Measurements from ENCODE around the gene SPECC1. TPM values are rescaled to one million over a fixed set of nuclear protein-coding genes. Genes with fewer than 3 reads are reported as not detected.

SPECC1 gene
- total and polyA plus RNA-seq, 12 donors, result 19.2 to 96.1 (median 40.3) TPM

- no peak for DNase-seq
- 90 to 95% (median 93%) methylated on average over 11 of the region's 11 CpGs for WGBS, 4 donors
- H3K9me3 ChIP-seq (replicated peaks in 1 of 3), result no peaks in the 10 kb centered on the region
- intact Hi-C loops (cut with DNase I), result no loop called here
- no peaks in the 10 kb centered on the region for H3K27me3 ChIP-seq
- no peak overlapping the region for H3K27ac ChIP-seq
- H3K4me1 ChIP-seq (replicated peaks in 1 of 2), result peaks cover 13 to 16% of the 10 kb centered on the region in 2 donors
- no peaks in the 10 kb centered on the region for H3K36me3 ChIP-seq (replicated peaks in 1 of 2)
- no peak overlapping the region for H3K4me3 ChIP-seq
- no peak for TF ChIP-seq CTCF (IDR thresholded peaks at IDR 0.05)
- no peak for TF ChIP-seq POLR2A (IDR thresholded peaks at IDR 0.05)
Observed at GRCh38 chr17:20154286-20155000, 145.3 kb downstream of the SPECC1 start.

DNA sequence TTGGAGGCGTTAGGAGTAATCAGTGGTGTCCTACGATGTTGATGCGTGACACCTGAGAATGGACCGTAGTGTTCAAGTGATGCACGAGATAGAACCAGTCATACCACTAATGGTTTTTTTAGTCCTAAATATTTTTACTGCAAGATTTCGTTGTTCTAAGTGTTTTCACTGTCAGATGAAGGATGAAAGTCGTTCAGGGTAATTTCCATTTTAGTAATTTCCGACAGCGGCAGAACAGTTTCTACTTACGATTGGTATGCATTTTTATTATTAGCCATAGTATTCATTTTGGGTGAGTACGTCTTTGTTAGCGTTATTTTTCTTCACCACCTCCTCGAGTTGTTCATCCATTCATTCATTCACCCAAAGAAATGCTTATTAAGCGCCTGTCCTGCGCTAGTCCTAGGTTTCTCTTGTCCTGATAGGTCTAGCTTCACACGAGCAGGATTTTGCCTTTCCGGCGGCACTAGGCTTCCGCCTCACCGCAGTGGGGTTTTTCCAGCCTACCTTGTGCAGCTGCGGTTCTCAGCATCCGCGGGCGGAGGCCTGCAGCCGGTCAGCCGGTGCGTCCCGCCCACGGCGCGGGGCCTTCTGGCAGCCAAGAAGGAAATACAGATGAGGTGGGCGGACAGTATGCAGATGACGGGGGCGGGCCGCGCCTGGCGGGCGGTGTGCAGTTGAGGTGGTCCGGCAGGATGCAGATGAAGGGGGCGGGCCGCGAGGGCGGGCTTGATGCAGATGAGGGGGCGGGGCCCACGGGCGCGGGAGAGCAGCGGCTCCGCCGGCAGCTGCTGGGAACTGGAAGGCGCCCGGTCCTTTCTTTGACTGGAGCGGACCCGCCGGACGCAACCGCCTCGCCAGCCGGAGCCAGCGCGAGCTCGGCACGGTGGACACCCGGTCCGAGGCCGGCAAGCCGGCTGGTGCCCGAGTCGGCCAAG is 146.4 kb downstream of the SPECC1 start:
- Histone ChIP-seq H3K9me3 (replicated peaks in 1 of 3) (no peaks in the 10 kb centered on the region), H3K27me3 (no peaks in the 10 kb centered on the region), H3K4me3 (peak overlapping the region in 3 of 4 donors; percentile 49 to 73 (median 62)), H3K4me1 (replicated peaks in 1 of 2) (peaks cover 13 to 16% of the 10 kb centered on the region in 2 donors), H3K36me3 (replicated peaks in 1 of 2) (no peaks in the 10 kb centered on the region), H3K27ac (peak overlapping the region in 4 of 5 donors; percentile 54 to 90 (median 67))
- intact Hi-C loops (cut with DNase I), result no loop called here
- TF ChIP-seq POLR2A (IDR thresholded peaks at IDR 0.05), result peak; percentile 38 to 92
- peak in 2 of 6 experiments; percentile 8 to 11 for TF ChIP-seq CTCF (IDR thresholded peaks at IDR 0.05)
- WGBS, 4 donors, result 13 to 27% (median 18%) methylated on average over 35 to 69 of the region's 69 CpGs
- peak; percentile 98 to 100 (median 99) for DNase-seq

- 0 to 1% (median 1%) methylated on average over 36 to 72 of the region's 72 CpGs for WGBS, 4 donors
- Histone ChIP-seq H3K9me3 (replicated peaks in 1 of 3) (no peaks in the 10 kb centered on the region), H3K4me3 (peak overlapping the region in 3 of 4 donors; percentile 49 to 73 (median 62)), H3K4me1 (replicated peaks in 1 of 2) (peaks cover 13 to 16% of the 10 kb centered on the region in 2 donors), H3K27me3 (no peaks in the 10 kb centered on the region), H3K27ac (peak overlapping the region in 4 of 5 donors; percentile 54 to 90 (median 67)), H3K36me3 (replicated peaks in 1 of 2) (no peaks in the 10 kb centered on the region)
- DNase-seq, result peak in 6 of 7 donors; percentile 38 to 69 (median 55)
- intact Hi-C loops (cut with DNase I), result no loop called here
- TF ChIP-seq CTCF (IDR thresholded peaks at IDR 0.05), result no peak
- no peak for TF ChIP-seq POLR2A (IDR thresholded peaks at IDR 0.05)
Observed at GRCh38 chr17:20156196-20157000, 147.2 kb downstream of the SPECC1 start.

Measured in adrenal gland (tissue), 12 donors.